D721Med (cell line): ENCODE measurements around the gene CSNK1G3.
"Not testable (repeated sequence)": the region's sequence is repeated elsewhere in the genome, so short reads cannot be mapped to it uniquely, and the experiment has no call there.

ENCODE experiments used
- DNase-seq: peaks from one replicate; pipeline ENCODE4 v3.0.0; 2011; ENCODE audit warnings: low spot score; ENCODE audit not compliant: insufficient read length
- FAIRE-seq: peaks from 2 replicates; lab custom pipeline; 2011; peaks lifted over from hg19 to GRCh38; lab: Jason Lieb, UNC
- CTCF ChIP-seq: IDR thresholded peaks from 2 replicates; pipeline ENCODE4 v1.5.1; 2012; ENCODE audit warnings: mild to moderate bottlenecking, control low read depth; ENCODE audit not compliant: insufficient read depth; ENCODE audit errors: missing control alignments

CSNK1G3 gene

GRCh38 chr5:123511648-123512605 lies at the start of gene CSNK1G3:
Gene CSNK1G3, plus strand, starts transcription at chr5:123512177. Its CDS starts 33,487 bp downstream, at chr5:123545664.
- no peak for FAIRE-seq
- DNase-seq, result peak; percentile 60
- TF ChIP-seq CTCF, result no peak

DNA sequence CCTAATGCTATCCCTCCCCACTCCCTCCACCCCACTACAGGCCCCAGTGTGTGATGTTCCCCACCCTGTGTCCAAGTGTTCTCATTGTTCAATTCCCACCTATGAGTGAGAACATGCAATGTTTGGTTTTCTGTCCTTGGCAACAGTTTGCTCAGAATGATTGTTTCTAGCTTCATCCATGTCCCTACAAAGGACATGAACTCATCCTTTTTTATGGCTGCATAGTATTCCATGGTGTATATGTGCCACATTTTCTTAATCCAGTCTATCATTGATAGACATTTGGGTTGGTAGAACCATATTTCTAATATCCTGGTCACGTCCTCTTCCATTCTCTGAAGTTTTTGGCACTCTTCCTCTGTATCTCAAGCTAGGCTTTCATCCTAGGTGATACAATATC lies 45.1 kb upstream of the CSNK1G3 start:
- not testable (repeated sequence) for DNase-seq, FAIRE-seq

DNA sequence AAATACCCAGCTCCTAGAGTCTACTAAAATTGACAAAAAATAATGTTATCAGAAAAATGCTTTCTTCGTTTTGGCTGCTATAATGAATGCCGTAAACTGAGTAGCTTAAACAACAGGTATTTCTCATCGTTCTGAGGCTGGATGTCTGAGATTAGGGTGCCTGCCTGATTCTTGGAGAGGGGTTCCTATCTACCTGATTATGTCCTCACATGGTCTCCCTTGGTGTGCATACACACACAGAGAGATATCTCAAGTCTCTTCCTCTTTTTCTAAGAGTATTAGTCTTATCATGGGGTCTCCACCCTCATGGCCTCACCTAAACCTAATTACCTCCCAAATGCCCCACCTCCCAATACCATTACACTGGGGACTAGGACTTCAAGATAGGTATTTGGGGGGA lies 40.6 kb upstream of the CSNK1G3 start:
- no peak for DNase-seq
- no peak for FAIRE-seq
- no peak for TF ChIP-seq CTCF

- FAIRE-seq (no peak), DNase-seq (no peak)
- no peak for TF ChIP-seq CTCF
Observed at GRCh38 chr5:123472150-123472924, 39.6 kb upstream of the CSNK1G3 start.

DNA sequence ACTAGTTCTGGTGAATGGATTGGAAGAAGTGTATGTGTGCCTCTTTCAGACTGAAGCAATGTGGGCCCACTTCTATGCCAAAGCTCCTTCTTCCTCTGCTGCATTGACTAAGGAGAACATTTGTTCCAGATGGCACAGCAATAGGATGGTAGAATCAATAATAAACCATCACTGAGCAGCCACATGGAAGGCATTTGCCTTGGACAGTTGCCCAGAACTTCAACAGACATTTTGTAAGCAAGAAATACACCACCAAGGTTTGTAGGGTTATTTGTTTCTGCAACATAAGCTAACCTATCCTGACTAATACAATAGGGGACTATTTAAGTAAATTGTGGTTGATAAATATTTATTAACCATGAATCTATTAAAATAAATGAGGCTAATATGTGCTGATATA lies 37.7 kb upstream of the CSNK1G3 start:
- DNase-seq (no peak), FAIRE-seq (no peak)
- TF ChIP-seq CTCF, result no peak

DNA sequence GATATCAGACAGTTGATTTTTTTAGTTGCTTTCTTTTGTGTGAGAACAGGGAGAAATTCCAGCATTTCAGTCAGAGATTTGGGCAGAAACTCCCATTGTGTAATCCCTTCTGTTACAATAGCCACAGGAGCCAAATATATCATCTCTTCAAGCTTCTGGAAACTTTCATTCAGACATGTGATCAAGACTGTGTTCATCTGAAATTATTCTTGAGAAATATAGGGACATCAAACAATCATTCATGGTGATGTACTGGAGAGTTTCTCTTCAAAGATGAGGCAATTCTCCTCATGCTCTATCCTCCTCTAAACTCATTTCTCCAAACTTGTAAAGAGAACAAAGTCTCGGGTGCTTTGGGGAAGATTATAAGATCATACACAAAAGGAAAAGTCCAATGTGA lies 35.2 kb upstream of the CSNK1G3 start:
- DNase-seq, result no peak
- FAIRE-seq, result no peak
- TF ChIP-seq CTCF, result no peak

GRCh38 chr5:123478546-123478945 lies 33.4 kb upstream of the CSNK1G3 start:
- FAIRE-seq, result no peak
- TF ChIP-seq CTCF, result no peak
- no peak for DNase-seq
